Psoas muscle (tissue), 8 donors: ENCODE measurements around the gene PDE6H. TPM values are rescaled to one million over a fixed set of nuclear protein-coding genes. Genes with fewer than 3 reads are reported as not detected.

ENCODE experiments used
- ATAC-seq, 4 donors: fragments of 200-7000 bp; cut with Tn5 transposase; one replicate each; pipeline ENCODE4 v1.9.1; 2020; ENCODE audit warnings: moderate library complexity in 3 of 4, mild to moderate bottlenecking in 2 of 4
- DNase-seq, 2 donors: peaks; one replicate each; pipeline ENCODE4 v3.0.0-alpha.2; 2020
- H3K27ac ChIP-seq: fragments of 200-600 bp; one replicate; pipeline ENCODE4 v1.8.0; 2022
- H3K27me3 ChIP-seq, 3 donors: fragments of 200-600 bp in 1 of 3; one replicate each; pipeline versions ENCODE4 v1.6.1 to v1.8.0; 2013 to 2022; ENCODE audit warnings: low read length in 2 of 3, mild to moderate bottlenecking in 2 of 3, moderate library complexity in 1 of 3; ENCODE audit not compliant: insufficient read depth in 3 of 3
- H3K36me3 ChIP-seq, 2 donors: fragments of 200-600 bp in 1 of 2; one replicate each; pipeline versions ENCODE4 v1.6.1 to v1.8.0; 2013 to 2022; ENCODE audit warnings: low read depth in 1 of 2, mild to moderate bottlenecking in 1 of 2, moderate library complexity in 1 of 2; ENCODE audit not compliant: insufficient read depth in 1 of 2
- H3K4me1 ChIP-seq: fragments of 200-600 bp; one replicate; pipeline ENCODE4 v1.8.0; 2022
- H3K4me3 ChIP-seq: fragments of 200-600 bp; one replicate; pipeline ENCODE4 v1.8.0; 2022; ENCODE audit warnings: mild to moderate bottlenecking
- H3K9me3 ChIP-seq: fragments of 200-600 bp; one replicate; pipeline ENCODE4 v1.8.0; 2022
- WGBS, 3 donors: extraction: QIAGEN DNeasy Blood & Tissue Kit; methylation state at CpG; one replicate each; pipeline versions ENCODE4 v1.1.6 to v1.1.7; 2013; 5-methylcytosine and 5-hydroxymethylcytosine counted together
- intact Hi-C, 2 donors: fragments of 100-400 bp; cut with DNase I; formaldehyde crosslinking; loops; one replicate each; pipeline versions ENCODE4 v1.11.0 to v1.14.2; 2022
- polyA plus RNA-seq, 3 donors: library from polyadenylated mRNA; stranded (reverse); fragments of 200-250 nt; gene quantifications; one replicate each; pipeline ENCODE4 v1.2.3, GENCODE V29; 2013
- total RNA-seq, 4 donors: library from RNA; stranded (reverse); fragmentation: NEBNext Ultra II Directional in 2 of 4; extraction: Animal tissue kit (Norgen Biotek cat#: 25700) in 2 of 4; gene quantifications; one replicate each; pipeline versions ENCODE4 v1.2.1 to v1.2.4, GENCODE V29; 2021 to 2023
- TF ChIP-seq, protein P1 (sequence below): fragments of 200-600 bp; IDR thresholded peaks from one replicate; pipeline ENCODE4 v1.8.0; 2022; ENCODE audit warnings: antibody characterized with exemption
- donor health status: healthy with polysubstance abuse.
- donor health status: DM: no; HTN: no; CAD: no; lungs with moderate emphysema.
- donor health status: Bipolar disorder and iron deficiency.
- donor health status: healthy.
- donor health status: DM: yes; HTN: yes; CAD: no.
- donor health status: DM: no; HTN: no; CAD: no.
- donor health status: DM: no; HTN: no; CAD: no.
- donor health status: DM: yes; HTN: yes; CAD: no.

PDE6H gene
- total and polyA plus RNA-seq, 7 donors = not detected

DNA sequence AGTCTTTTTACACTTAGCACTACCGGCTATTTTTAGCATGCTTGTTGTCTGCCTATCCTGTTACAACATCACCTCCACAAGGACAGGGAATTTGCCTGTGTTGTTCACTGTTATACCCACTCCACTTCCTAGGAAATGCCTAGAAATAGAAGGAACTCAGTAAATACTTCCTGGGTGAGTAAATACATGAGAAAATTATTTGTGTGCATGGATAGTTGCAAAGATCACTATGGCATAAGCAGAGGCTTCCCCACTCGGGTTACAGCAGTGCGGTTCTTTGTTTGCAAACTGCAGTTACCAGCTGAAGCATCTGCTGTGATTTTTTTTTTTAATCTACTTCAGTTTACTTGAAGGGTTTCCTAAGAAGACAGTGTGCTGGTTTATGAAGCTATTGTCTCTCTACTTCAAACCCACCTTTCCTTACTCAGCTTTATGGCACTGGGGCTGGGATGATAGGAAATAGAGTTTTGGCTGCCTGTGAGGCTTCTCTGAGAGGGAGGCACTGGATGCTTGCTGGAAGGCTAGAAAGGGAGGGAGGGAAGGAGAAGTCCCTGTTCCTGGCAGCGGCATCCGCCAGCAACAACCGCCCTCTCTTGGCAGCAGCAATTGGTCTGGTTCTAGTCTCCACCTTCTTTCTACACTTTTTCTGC, 29.0 kb downstream of the PDE6H start:
- Histone ChIP-seq H3K27ac (peak overlapping the region; percentile 34), H3K27me3 (no peaks in the 10 kb centered on the region), H3K4me1 (peaks cover 21% of the 10 kb centered on the region), H3K9me3 (no peaks in the 10 kb centered on the region), H3K4me3 (peak overlapping the region; percentile 41), H3K36me3 (no peaks in the 10 kb centered on the region)
- ATAC-seq = peak; percentile 76 to 93 (median 82)
- 6 to 7% (median 6%) methylated on average over 6 of the region's 6 CpGs for WGBS, 3 donors
- intact Hi-C loops = no loop called here
- TF ChIP-seq, protein P1, sequence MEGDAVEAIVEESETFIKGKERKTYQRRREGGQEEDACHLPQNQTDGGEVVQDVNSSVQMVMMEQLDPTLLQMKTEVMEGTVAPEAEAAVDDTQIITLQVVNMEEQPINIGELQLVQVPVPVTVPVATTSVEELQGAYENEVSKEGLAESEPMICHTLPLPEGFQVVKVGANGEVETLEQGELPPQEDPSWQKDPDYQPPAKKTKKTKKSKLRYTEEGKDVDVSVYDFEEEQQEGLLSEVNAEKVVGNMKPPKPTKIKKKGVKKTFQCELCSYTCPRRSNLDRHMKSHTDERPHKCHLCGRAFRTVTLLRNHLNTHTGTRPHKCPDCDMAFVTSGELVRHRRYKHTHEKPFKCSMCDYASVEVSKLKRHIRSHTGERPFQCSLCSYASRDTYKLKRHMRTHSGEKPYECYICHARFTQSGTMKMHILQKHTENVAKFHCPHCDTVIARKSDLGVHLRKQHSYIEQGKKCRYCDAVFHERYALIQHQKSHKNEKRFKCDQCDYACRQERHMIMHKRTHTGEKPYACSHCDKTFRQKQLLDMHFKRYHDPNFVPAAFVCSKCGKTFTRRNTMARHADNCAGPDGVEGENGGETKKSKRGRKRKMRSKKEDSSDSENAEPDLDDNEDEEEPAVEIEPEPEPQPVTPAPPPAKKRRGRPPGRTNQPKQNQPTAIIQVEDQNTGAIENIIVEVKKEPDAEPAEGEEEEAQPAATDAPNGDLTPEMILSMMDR = no peak
- peak; percentile 30 to 72 for DNase-seq

DNA sequence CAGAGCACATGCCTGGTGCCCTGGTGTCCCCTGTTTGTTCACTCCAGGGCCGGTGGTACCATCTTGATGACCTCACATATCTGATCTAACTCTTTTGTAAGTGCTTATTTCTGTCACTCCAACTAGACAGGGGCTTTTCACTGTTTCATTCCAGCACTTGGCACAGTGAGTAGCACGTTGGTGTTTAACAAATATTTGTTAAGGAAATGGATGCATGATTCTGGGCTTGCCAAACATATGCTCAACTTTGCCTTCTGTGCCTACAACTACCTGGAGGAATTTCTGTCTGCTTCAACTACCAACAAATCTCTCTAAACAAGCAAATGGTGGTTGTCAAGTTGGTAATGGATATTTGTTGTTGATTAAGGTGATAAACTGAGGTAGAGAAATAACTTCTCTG, 31.6 kb downstream of the PDE6H start:
- ATAC-seq (no peak), DNase-seq (no peak)
- TF ChIP-seq, protein P1 = no peak
- intact Hi-C loops = no loop called here
- H3K27ac ChIP-seq = no peak overlapping the region
- H3K9me3 ChIP-seq = no peaks in the 10 kb centered on the region
- WGBS, 3 donors = 57 to 78% (median 65%) methylated on average over 2 of the region's 2 CpGs
- H3K4me1 ChIP-seq = peaks cover 21% of the 10 kb centered on the region
- H3K36me3 ChIP-seq = no peaks in the 10 kb centered on the region
- H3K27me3 ChIP-seq = no peaks in the 10 kb centered on the region
- H3K4me3 ChIP-seq = no peak overlapping the region

DNA sequence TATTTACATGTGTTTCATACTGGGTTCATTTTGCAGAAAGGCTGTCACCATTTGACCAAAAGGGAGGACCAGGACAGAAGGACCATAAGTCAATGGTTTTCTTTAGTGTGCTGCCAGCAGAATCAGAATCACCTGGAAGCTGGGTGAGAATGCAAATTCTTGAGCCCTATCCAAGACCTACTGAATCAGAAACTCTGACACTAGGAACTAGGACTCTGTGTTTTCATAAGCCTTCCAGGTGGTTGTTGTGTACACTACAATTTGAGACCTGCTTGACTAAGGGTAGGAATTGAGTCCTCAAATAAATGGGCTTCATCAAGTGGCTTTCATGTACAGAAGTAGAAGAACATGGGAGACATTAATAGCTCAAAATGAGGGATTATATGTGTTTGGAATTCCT, 32.2 kb downstream of the PDE6H start:
- no peak for ATAC-seq
- intact Hi-C loops = no loop called here
- TF ChIP-seq, protein P1 = no peak
- Histone ChIP-seq H3K27ac (no peak overlapping the region), H3K36me3 (no peaks in the 10 kb centered on the region), H3K4me1 (peaks cover 16% of the 10 kb centered on the region), H3K4me3 (no peak overlapping the region), H3K27me3 (no peaks in the 10 kb centered on the region), H3K9me3 (no peaks in the 10 kb centered on the region)
- no peak for DNase-seq

DNA sequence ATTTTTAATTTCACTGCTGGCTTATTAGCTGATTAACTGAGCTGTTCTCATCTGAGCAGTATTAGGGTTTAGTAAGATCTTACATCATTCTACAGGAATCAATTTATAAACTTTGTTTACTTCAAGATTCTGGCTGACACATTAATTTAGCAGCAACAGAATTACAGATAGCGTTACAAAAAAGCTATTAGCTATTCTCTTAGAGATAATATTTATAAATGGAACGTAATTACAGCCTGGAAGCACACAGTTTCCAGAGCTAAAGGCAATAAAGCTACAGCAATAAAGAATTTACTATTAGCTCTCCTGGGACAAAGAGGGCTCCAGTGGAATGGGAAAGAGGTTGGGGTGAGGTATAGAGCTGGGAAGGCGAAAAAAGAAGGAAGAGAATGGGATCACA, 34.7 kb downstream of the PDE6H start:
- Histone ChIP-seq H3K27me3 (no peaks in the 10 kb centered on the region), H3K4me3 (no peak overlapping the region), H3K27ac (no peak overlapping the region), H3K9me3 (no peaks in the 10 kb centered on the region), H3K4me1 (no peaks in the 10 kb centered on the region), H3K36me3 (no peaks in the 10 kb centered on the region)
- DNase-seq (no peak), ATAC-seq (no peak)
- WGBS, 3 donors = 54 to 69% (median 66%) methylated on average over 3 of the region's 3 CpGs
- intact Hi-C loops = no loop called here
- TF ChIP-seq, protein P1 = no peak

DNA sequence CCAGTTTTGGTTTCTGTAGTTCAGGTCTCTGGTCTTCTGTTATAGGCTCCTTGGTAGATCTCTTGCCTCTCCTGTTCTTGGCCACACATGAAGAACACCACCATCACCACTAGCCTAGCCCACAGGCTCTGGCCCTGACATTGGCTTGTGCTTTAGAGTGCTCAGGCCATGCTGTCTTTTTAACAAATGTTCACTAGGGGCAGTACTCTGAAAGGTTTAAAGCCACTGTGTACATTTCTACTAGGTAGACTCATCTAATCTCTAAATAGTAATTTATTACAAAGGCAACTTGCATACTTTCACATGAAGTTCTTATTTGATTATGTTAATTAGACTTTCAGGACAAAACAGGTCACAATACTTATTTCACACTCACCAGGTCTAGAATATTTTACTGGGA, 38.3 kb downstream of the PDE6H start:
- intact Hi-C loops = no loop called here
- no peaks in the 10 kb centered on the region for H3K36me3 ChIP-seq
- no peaks in the 10 kb centered on the region for H3K4me1 ChIP-seq
- no peak for ATAC-seq
- no peak for DNase-seq
- no peak overlapping the region for H3K4me3 ChIP-seq
- TF ChIP-seq, protein P1 = no peak
- H3K27me3 ChIP-seq = no peaks in the 10 kb centered on the region
- no peak overlapping the region for H3K27ac ChIP-seq
- H3K9me3 ChIP-seq = no peaks in the 10 kb centered on the region
